Neural cell (in vitro differentiated cells): ENCODE measurements around the gene ADGRG3. TPM values are rescaled to one million over a fixed set of nuclear protein-coding genes. Genes with fewer than 3 reads are reported as not detected.
A peak's percentile ranks its signal among the peaks of the same experiment; 100 is the strongest.

Experiments
- H2AFZ ChIP-seq: fragments of 200-600, 300-800 bp; sonication (generic), shearing (Covaris generic); 2 replicates; pipeline ENCODE4 v1.6.0; 2014; ENCODE audit warnings: low read depth, mild to moderate bottlenecking, antibody characterized with exemption, low read length, moderate library complexity
- H3F3A ChIP-seq: fragments of 200-600 bp; shearing (Covaris generic); 2 replicates; pipeline ENCODE4 v1.6.1; 2016; ENCODE audit warnings: mild to moderate bottlenecking, moderate library complexity, mixed read lengths, antibody characterized with exemption, low read length; ENCODE audit not compliant: insufficient read depth, poor library complexity, severe bottlenecking
- H3K27ac ChIP-seq: fragments of 200-600, 300-800 bp; sonication (generic), shearing (Covaris generic); 2 replicates; pipeline ENCODE4 v1.5.1; 2014; ENCODE audit warnings: mild to moderate bottlenecking, low read length, moderate library complexity
- H3K27me3 ChIP-seq: fragments of 300-800, 200-600 bp; sonication (generic), shearing (Covaris generic); 2 replicates; pipeline ENCODE4 v1.6.0; 2014; ENCODE audit warnings: mild to moderate bottlenecking, low read depth, low read length, moderate library complexity; ENCODE audit not compliant: insufficient read depth
- H3K36me3 ChIP-seq: fragments of 300-800, 200-600 bp; sonication (generic), shearing (Covaris generic); 2 replicates; pipeline ENCODE4 v1.5.1; 2014; ENCODE audit warnings: mild to moderate bottlenecking, antibody characterized with exemption, low read length, moderate library complexity; ENCODE audit not compliant: insufficient read depth
- H3K4me2 ChIP-seq: fragments of 300-800, 200-600 bp; sonication (generic), shearing (Covaris generic); 2 replicates; pipeline ENCODE4 v1.6.0; 2014; ENCODE audit warnings: mild to moderate bottlenecking, low read length
- H3K4me3 ChIP-seq: fragments of 300-800, 200-600 bp; sonication (generic), shearing (Covaris generic); 2 replicates; pipeline ENCODE4 v1.5.1; 2014; ENCODE audit warnings: mild to moderate bottlenecking, low read length, moderate library complexity
- H3K79me2 ChIP-seq: fragments of 200-600 bp; shearing (Covaris generic); replicated peaks from 2 replicates; pipeline ENCODE4 v1.6.0; 2014; ENCODE audit warnings: mild to moderate bottlenecking, low read length, moderate library complexity; ENCODE audit not compliant: insufficient read depth
- H3K9ac ChIP-seq: fragments of 300-800, 200-600 bp; sonication (generic), shearing (Covaris generic); 2 replicates; pipeline ENCODE4 v1.6.1; 2016; ENCODE audit warnings: mild to moderate bottlenecking, low read length, mixed read lengths
- H3K9me2 ChIP-seq: fragments of 200-600 bp; shearing (Covaris generic); 2 replicates; pipeline ENCODE4 v1.6.1; 2016; ENCODE audit warnings: mild to moderate bottlenecking, low read length, mixed read lengths; ENCODE audit not compliant: insufficient read depth
- H3K9me3 ChIP-seq: fragments of 200-600, 300-800 bp; sonication (generic), shearing (Covaris generic); 2 replicates; pipeline ENCODE4 v1.6.1; 2016; ENCODE audit warnings: mild to moderate bottlenecking, mixed run types, low read length, moderate library complexity, mixed read lengths
- H4K20me1 ChIP-seq: fragments of 200-600 bp; shearing (Covaris generic); 2 replicates; pipeline ENCODE4 v1.6.1; 2016; ENCODE audit warnings: mild to moderate bottlenecking, mixed run types; ENCODE audit not compliant: insufficient read depth
- CTCF ChIP-seq: fragments of 450-650 bp; IDR thresholded peaks from 2 replicates; pipeline ENCODE4 v1.5.1; 2014; ENCODE audit warnings: antibody characterized with exemption, mild to moderate bottlenecking, moderate library complexity; ENCODE audit not compliant: poor library complexity, severe bottlenecking
- EP300 ChIP-seq: fragments of 450-650 bp; conservative IDR thresholded peaks from 2 replicates; pipeline ENCODE4 v1.6.1; 2014; ENCODE audit warnings: antibody characterized with exemption, mild to moderate bottlenecking, moderate library complexity; ENCODE audit not compliant: poor library complexity, severe bottlenecking
- EZH2 ChIP-seq: fragments of 200-600, 300-800 bp; shearing (Covaris generic), sonication (generic); IDR thresholded peaks from 2 replicates; pipeline ENCODE4 v1.6.1; 2014; ENCODE audit warnings: antibody characterized with exemption, low read length, borderline replicate concordance, mild to moderate bottlenecking; ENCODE audit not compliant: insufficient read depth, poor library complexity, severe bottlenecking
- MXI1 ChIP-seq: fragments of 450-650 bp; conservative IDR thresholded peaks from 2 replicates; pipeline ENCODE4 v1.6.1; 2014; ENCODE audit warnings: antibody characterized with exemption, mild to moderate bottlenecking; ENCODE audit not compliant: poor library complexity, severe bottlenecking
- POLR2AphosphoS5 ChIP-seq: IDR thresholded peaks from 2 replicates; pipeline ENCODE4 v1.6.1; 2012
- RAD21 ChIP-seq: fragments of 450-650 bp; conservative IDR thresholded peaks from 2 replicates; pipeline ENCODE4 v1.6.1; 2014; ENCODE audit warnings: antibody characterized with exemption, mild to moderate bottlenecking, moderate library complexity
- SMC3 ChIP-seq: fragments of 450-650 bp; conservative IDR thresholded peaks from 2 replicates; pipeline ENCODE4 v1.6.1; 2014; ENCODE audit warnings: antibody characterized with exemption, mild to moderate bottlenecking, moderate library complexity; ENCODE audit not compliant: poor library complexity
- TAF1 ChIP-seq: IDR thresholded peaks from 2 replicates; pipeline ENCODE4 v1.6.1; 2012; ENCODE audit warnings: low read depth
- polyA plus RNA-seq: library from polyadenylated mRNA; depleted of rRNA; stranded (reverse); fragments of >200 nt; gene quantifications from 2 replicates; pipeline ENCODE4 v1.2.3, GENCODE V29; 2014
- TF ChIP-seq, protein P1 (sequence below): IDR thresholded peaks from 2 replicates; pipeline ENCODE4 v1.6.1; 2012; ENCODE audit warnings: borderline replicate concordance

ADGRG3 gene
- polyA plus RNA-seq, 1 donor from 2014 or later = 0.62 TPM

DNA sequence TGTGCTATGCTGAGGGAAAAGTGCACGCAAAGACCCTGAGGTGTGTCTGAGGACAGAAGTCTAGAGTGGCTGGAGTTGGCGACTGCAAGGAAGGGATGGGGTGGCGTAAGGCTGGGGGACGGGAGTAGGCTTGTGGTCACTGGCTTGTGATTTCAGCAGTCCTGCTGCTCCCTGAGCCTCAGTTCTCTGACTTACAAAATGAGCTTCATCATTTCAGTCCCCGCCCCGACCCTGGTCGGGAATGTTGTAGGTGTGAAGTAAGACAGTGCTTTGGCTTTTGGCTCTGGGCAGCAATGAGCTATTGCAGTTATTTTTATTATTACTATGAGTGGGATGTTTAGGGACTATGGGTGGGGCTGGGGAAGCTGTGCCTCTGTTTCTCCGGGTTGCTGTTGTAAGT is 31.1 kb upstream of the ADGRG3 start:
- Histone ChIP-seq H3K27ac (no peak overlapping the region), H3K79me2 (peaks cover 38% of the 10 kb centered on the region), H3K9me3 (no peaks in the 10 kb centered on the region), H3K9me2 (no peaks in the 10 kb centered on the region), H3K4me2 (no peak overlapping the region), H3F3A (no peaks in the 10 kb centered on the region), H2AFZ (no peak overlapping the region), H3K27me3 (no peaks in the 10 kb centered on the region), H3K4me3 (no peak overlapping the region), H4K20me1 (peaks cover under 1% of the 10 kb centered on the region), H3K36me3 (no peaks in the 10 kb centered on the region), H3K9ac (peak overlapping the region; percentile 38)
- TF ChIP-seq EZH2 (no peak), SMC3 (no peak), TAF1 (no peak), POLR2AphosphoS5 (no peak), CTCF (no peak), RAD21 (no peak), MXI1 (no peak), EP300 (no peak)
- TF ChIP-seq, protein P1, sequence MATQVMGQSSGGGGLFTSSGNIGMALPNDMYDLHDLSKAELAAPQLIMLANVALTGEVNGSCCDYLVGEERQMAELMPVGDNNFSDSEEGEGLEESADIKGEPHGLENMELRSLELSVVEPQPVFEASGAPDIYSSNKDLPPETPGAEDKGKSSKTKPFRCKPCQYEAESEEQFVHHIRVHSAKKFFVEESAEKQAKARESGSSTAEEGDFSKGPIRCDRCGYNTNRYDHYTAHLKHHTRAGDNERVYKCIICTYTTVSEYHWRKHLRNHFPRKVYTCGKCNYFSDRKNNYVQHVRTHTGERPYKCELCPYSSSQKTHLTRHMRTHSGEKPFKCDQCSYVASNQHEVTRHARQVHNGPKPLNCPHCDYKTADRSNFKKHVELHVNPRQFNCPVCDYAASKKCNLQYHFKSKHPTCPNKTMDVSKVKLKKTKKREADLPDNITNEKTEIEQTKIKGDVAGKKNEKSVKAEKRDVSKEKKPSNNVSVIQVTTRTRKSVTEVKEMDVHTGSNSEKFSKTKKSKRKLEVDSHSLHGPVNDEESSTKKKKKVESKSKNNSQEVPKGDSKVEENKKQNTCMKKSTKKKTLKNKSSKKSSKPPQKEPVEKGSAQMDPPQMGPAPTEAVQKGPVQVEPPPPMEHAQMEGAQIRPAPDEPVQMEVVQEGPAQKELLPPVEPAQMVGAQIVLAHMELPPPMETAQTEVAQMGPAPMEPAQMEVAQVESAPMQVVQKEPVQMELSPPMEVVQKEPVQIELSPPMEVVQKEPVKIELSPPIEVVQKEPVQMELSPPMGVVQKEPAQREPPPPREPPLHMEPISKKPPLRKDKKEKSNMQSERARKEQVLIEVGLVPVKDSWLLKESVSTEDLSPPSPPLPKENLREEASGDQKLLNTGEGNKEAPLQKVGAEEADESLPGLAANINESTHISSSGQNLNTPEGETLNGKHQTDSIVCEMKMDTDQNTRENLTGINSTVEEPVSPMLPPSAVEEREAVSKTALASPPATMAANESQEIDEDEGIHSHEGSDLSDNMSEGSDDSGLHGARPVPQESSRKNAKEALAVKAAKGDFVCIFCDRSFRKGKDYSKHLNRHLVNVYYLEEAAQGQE = no peak

DNA sequence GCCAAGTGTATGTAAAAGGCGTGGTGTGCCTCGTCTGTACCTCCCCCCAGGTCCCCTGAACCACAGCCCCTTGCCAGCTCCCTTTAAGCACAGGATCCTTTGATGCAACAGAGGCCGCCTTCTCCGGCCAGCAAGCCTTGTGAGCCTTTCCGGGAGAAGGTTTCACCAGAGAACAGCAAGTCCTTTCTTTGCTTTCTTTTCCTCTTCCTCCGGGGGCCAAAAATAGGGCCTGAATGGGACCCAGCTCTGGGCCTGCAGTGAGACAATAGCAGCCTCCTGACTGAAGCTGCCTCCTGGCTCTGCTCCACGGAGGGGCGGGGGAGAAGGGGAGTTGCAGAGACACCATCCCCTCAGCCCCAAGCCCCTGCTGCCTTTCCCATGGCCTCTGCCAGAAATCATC is 30.7 kb upstream of the ADGRG3 start:
- Histone ChIP-seq H3K9ac (peak overlapping the region; percentile 38), H3F3A (no peaks in the 10 kb centered on the region), H3K79me2 (peaks cover 42% of the 10 kb centered on the region), H4K20me1 (peaks cover 5% of the 10 kb centered on the region), H3K27me3 (no peaks in the 10 kb centered on the region), H3K36me3 (no peaks in the 10 kb centered on the region), H3K9me3 (no peaks in the 10 kb centered on the region), H2AFZ (no peak overlapping the region), H3K9me2 (no peaks in the 10 kb centered on the region), H3K4me2 (no peak overlapping the region), H3K27ac (no peak overlapping the region), H3K4me3 (no peak overlapping the region)
- no peak for TF ChIP-seq SMC3

- Histone ChIP-seq H3K9ac (peak overlapping the region; percentile 38), H2AFZ (no peak overlapping the region), H4K20me1 (peaks cover 10% of the 10 kb centered on the region), H3K4me2 (no peak overlapping the region), H3K79me2 (peaks cover 47% of the 10 kb centered on the region), H3K4me3 (no peak overlapping the region), H3F3A (no peaks in the 10 kb centered on the region), H3K9me3 (no peaks in the 10 kb centered on the region), H3K36me3 (no peaks in the 10 kb centered on the region), H3K9me2 (no peaks in the 10 kb centered on the region), H3K27me3 (no peaks in the 10 kb centered on the region), H3K27ac (no peak overlapping the region)
- TF ChIP-seq EP300 = no peak
- TF ChIP-seq, protein P1 = no peak
- no peak for TF ChIP-seq POLR2AphosphoS5
- TF ChIP-seq MXI1 = no peak
- no peak for TF ChIP-seq TAF1
- no peak for TF ChIP-seq CTCF
- no peak for TF ChIP-seq EZH2
- TF ChIP-seq SMC3 = no peak
- TF ChIP-seq RAD21 = no peak
These were observed 30.1 kb upstream of the ADGRG3 start for GRCh38 chr16:57637965-57638364.
